GM19467 (cell line): Measurements from ENCODE around the gene ISCA2.

Experiments used
- ATAC-seq: cut with Tn5 transposase; IDR thresholded peaks from one replicate; pipeline ENCODE4 v1.9.1; 2021; ENCODE audit warnings: mild to moderate bottlenecking, moderate library complexity; ENCODE audit not compliant: unreplicated experiment

The ISCA2 gene

GRCh38 chr14:74482571-74482970 is 11.0 kb upstream of the ISCA2 start:
- ATAC-seq, result no peak

- no peak for ATAC-seq
Measured at GRCh38 chr14:74483321-74483720, 10.2 kb upstream of the ISCA2 start.

- no peak for ATAC-seq
Measured at GRCh38 chr14:74486164-74486563, 7.4 kb upstream of the ISCA2 start.

GRCh38 chr14:74488786-74489397 is 4.7 kb upstream of the ISCA2 start:
- no peak for ATAC-seq

GRCh38 chr14:74490486-74490885 is 3.1 kb upstream of the ISCA2 start:
- ATAC-seq, result no peak

DNA sequence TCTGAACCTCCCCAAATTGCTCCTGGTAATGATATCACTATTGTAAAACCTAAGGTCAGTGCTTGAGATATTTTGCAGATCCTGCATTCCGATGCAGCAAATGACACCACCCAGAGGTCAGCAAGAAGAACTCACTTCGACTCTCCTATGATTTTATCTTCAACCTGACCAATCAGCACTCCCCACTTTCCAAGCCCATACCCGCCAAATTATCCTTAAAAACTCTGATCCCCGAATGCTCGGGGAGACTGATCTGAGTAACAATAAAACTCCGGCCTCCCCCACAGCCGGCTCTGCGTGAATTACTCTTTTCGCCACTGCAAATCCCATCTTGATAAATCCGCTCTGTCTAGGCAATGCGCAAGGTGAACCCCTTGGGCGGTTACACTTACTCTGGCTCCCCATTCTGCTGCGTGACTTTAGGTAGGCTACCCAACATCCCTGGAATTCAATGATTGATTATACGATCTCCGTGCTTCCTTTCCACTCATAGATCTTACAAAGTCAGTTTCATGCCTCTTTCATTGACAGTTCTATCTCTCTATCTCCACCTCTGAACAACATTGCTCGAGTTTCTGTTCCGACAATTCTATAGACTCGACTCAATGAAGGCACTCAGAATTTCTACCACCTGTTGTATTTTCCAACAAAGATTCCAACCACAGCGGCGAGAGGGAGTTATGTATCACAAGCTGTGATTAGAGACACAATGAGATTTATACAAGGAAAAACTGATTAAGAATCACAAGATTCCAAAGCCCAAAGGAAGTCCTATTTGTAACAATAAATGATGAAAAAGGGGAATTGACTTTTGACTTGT is 1.4 kb upstream of the ISCA2 start:
- ATAC-seq, result no peak

DNA sequence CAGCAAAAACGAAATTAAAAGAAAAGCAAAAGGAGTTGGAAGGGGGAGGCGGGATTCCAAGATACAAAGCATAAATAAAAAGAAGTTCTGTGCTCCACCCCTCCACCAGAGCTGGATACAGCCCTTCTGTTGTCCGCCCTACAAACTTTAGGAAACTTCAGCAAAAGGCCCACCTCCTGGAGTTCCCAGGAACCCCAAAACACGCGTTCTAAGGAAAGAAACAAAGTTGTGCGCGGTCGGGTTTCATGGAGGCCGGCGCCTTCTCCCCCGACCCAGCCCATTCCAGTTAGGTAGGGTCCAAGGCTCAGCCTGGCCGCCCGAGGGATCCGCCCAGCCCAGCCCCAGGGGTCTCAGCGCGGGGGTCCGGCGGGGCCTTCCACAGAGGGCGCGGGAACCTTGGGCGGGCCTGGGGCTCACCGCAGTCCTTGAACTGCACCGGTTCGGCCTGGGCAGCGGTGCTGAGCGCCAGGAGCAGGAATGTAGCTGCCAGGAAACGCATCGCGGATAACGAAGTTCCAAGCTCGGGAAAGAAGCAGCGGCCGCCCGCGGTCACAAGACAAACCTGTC is 706 bp upstream of the ISCA2 start, which contains the start of gene NPC2:
TSS of gene NPC2 (minus strand) at position 530 of the 567 bp plus-strand sequence. CDS start at position 499, 31 bp downstream.
- peak; percentile 7 for ATAC-seq

- no peak for ATAC-seq
Measured at GRCh38 chr14:74495356-74495755, 1.8 kb downstream of the ISCA2 start.

GRCh38 chr14:74500417-74501134 is 7.0 kb downstream of the ISCA2 start:
- no peak for ATAC-seq

DNA sequence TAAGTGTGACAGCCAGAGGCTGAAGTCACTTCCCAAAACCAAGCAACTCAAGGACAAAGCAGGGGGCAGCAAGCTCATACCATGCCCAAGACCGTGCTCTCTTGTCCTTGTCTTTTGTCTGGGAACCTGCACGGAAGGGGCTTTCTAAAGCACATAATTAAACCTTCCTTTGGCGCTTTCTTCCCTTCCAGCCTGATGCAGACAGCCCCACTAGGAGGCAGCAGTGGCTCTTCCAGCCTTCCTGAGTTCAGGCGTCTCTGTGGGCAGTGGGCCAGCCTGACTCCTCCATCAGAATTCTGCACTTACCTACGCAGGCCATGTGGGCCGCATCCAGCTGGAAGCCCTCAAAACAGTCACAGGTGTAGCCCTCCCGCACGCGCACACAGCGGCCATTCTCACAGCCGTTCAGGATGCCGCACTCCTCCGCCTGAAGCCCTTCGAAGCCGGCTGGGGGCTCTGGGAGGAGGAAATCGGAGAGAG is 7.6 kb downstream of the ISCA2 start:
- no peak for ATAC-seq

GRCh38 chr14:74501691-74502090 is 8.1 kb downstream of the ISCA2 start:
- ATAC-seq, result no peak

DNA sequence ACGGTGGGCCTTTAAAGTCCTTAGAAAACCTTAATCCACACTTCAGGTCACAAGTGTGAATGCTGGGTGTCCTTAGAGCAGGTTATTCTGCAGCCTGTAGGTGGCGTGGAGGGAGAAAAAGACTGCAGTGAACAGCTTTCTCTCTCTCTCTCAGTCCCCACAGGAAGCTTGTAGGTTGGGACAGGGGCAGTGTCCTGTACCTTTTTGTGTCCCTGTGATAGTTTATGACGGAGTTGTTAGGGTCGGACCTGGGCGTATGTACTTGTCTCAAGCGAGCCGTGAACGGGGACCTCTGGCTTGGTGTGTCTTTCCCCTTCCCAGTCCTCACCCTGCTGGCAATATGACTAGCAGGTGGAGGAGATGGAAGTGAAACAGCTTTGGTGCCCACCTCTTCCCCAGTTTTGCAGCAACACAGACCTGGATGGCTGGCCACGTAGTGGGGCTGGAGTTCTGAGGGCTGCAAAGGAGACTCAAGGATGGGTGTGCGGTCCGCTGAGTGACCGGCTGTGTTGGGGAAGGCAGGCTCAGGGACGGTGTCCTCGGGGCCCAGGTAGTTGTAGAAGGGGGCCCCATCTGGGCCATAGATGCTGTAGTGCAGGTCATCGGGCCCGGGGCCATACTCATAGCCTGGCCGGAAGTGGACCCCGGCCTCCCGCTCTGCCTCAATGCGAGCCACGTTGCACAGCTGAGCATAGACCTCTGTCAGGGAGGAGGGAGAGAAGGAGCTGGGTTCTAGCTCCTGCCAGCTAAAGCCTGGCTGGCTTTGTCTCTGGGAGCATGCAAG is 8.9 kb downstream of the ISCA2 start:
- no peak for ATAC-seq

DNA sequence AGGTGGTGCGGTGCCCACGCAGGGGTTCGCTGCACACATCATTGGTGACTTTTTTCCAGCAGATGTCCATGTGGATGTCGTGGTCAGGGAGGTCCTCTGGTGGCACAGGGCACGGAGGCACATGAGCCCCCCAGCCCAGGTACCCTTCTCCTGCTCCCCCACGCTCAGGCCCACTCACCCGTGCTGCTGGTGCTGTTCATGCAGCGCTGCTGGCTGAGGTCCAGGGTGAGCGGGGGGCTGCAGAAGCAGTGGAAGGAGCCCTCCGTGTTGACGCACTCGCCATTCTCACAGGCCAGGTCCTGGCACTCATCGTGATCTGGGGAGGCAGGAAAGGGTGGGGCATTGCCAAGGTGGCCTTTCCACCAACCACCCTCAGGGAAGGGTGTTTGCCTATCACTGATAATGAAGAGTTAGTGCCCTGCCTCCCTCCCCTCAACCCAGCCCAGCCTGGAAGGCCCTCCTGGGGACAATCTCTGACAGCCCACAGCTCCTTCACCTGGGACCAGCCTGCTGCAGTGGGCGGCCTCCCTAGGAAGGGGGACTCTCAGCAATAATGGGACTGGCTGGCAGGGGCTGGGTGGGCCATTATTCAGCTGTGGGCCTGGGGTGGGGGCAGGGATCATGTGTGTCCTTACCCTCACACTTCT is 9.8 kb downstream of the ISCA2 start:
- ATAC-seq, result no peak

GRCh38 chr14:74503938-74504335 is 10.4 kb downstream of the ISCA2 start:
- no peak for ATAC-seq

DNA sequence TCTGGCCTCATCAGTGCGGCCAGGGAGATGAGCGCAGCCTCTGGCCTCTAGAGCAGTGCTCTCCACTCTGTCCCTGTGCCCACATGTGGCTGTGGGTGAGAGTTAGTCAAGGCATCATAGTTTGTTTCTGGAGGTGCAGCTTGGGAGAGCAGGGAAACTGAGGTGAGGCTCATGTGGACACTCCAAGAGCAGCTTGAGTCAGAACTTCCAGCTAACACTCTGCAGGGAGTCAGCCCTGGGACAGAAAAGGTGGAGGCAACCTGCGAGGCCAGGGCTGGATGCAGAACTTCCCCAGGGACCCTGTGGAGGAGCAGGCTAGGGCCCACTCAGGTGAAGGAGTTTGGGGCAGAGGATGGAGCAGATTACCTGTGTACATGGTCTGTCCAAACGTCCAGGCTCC is 10.8 kb downstream of the ISCA2 start:
- no peak for ATAC-seq

DNA sequence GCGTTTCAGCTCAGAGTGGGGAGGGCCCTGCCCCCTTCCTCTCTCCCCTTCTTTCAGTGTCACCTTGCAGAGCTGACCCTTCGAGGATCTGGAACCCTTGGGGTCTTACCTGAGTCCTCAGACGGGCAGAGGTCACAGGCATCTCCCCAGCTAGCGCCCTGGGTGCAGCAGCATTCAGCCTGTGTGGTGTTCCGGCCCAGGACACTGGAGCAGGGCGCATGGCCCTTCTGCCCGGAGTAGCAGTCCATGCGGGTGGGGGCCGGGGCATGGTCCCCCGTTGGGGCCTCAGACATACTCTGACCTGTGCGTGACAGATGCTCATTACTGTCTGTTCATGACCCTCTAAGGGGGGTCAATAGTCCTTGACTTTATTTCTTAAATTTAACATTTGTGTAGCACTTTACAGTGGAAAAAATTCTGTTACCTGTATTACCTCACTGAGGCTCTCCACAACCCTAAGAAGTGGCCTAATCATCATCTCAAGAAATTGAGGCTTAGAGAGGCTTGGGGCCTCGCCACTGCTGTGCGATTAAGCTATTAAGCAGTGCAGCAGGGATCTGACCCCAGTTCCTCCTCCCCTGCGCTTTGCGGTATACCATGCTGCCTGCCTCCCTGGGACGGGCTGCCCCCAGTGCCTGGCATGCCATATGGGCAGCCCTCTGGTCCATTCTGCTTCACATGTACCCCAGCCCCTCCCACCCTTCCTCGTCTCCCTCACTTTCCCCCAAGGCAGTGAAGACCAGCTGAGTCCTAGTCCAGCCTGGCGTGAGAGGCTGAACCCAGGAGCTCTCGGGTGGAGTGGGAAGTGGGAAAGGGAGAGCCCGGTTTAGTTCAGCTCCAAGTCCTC is 11.5 kb downstream of the ISCA2 start:
- no peak for ATAC-seq

DNA sequence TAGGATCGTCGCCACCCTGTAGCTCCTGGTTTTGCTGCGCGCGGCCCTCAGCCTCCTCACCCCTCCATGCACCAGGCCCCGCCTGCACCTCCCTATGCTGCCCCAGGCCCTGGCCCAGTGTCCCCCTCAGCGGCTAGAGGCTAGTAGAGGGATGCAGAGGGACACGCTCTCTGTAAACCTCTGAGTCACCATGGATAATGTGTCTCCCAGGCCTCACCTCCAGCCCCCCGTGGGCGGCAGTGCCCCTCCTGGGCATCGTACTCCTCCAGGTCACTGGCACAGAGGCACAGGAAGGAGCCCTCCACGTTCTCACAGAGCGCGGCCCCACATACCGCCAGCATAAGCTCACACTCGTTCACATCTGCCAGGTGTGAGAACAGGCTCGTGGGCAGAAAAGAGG is 12.3 kb downstream of the ISCA2 start:
- no peak for ATAC-seq

DNA sequence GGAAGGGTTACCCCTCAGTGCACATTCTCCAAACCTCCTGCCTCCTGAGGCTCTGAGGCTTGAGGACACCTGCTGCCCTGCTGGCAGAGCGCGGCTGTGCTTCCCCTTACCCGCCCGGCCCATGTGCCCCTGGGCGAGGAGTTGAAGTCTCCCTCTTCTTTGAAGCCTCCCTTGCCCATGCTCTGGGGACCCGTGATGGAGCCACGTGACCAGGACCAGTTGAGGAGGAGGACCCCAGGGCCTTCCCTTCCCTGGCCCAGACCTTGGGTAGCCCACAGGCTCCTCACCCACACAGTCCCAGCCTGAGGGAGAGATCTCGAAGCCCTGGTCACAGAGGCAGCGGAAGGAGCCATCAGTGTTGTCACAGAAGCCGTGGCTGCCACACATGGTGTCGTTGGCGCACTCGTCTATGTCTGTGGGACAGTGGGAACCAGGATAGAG is 12.9 kb downstream of the ISCA2 start:
- ATAC-seq, result no peak

DNA sequence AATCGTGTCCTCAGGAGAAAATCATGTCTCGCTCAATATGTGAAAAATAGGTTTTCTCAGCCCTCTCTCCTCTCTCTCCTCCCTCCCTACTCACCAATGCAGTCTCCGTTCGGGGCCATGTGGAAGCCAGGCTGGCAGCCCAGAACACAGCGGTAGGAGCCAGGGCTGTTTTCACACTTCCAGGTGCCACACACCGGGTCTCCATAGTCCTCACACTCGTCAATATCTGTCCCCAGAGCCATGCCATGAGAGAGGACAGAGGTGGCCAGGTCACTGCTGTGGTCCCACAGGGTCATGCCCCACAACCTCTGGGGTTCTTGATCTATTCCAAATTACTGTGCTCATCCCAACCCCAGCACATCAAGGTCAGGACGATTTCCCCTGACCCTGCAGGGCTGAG is 13.5 kb downstream of the ISCA2 start:
- ATAC-seq, result no peak
